CD4-positive, alpha-beta T cell treated with Interleukin-17A for 1 hour (primary cell): ENCODE results near the gene GRIK3.

Experiments
- DNase-seq: peaks from one replicate; pipeline ENCODE4 v3.0.0-alpha.2; 2020

GRIK3 gene

GRCh38 chr1:37010011-37010410, 24.3 kb downstream of the GRIK3 start:
- DNase-seq, result no peak

GRCh38 chr1:37009521-37009920, 24.8 kb downstream of the GRIK3 start:
- DNase-seq, result no peak

- DNase-seq, result no peak
These were observed 28.0 kb downstream of the GRIK3 start for GRCh38 chr1:37006132-37006868.

DNA sequence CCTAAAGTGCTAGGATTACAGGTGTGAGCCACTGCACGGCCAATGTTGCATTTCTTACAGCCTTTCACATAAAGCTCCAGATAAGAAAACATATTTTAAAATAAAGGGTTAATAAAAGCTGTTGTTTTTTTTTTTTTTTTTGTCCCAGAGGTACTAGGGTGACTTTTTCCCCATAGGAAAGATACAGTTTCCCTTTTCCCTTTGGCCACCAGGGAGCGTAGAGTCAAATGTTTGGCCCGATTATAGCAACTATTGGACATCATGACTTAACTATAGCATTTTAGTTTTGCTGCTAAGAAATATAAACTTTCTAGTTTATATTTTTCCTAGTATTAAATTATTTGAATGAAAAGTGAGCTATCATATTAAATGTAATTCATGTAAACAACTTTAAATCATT, 31.4 kb downstream of the GRIK3 start:
- no peak for DNase-seq

DNA sequence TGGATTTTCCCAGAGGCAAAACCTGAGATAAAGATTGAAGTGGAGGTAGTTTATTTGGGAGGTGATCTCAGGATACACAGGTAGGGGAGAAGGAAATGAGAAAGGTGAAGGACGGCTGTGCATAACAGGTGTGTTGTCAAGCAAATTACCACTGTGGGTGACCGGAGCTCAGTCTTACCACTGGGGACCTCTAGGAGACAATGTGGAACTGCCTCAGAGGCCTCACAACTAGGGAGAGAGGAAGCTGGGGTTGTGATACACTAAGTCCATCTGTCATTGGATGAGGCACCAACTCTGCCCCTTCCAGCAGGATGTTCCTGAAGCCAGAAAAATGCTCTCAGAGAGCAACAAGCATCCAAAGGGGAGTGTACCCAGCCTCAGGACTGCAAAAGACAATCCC, 32.6 kb downstream of the GRIK3 start:
- no peak for DNase-seq

- DNase-seq, result no peak
These were observed 38.2 kb downstream of the GRIK3 start for GRCh38 chr1:36996106-36996505.

GRCh38 chr1:36994868-36995267, 39.4 kb downstream of the GRIK3 start:
- DNase-seq, result no peak

- DNase-seq, result no peak
These were observed 40.0 kb downstream of the GRIK3 start for GRCh38 chr1:36994294-36994693.

DNA sequence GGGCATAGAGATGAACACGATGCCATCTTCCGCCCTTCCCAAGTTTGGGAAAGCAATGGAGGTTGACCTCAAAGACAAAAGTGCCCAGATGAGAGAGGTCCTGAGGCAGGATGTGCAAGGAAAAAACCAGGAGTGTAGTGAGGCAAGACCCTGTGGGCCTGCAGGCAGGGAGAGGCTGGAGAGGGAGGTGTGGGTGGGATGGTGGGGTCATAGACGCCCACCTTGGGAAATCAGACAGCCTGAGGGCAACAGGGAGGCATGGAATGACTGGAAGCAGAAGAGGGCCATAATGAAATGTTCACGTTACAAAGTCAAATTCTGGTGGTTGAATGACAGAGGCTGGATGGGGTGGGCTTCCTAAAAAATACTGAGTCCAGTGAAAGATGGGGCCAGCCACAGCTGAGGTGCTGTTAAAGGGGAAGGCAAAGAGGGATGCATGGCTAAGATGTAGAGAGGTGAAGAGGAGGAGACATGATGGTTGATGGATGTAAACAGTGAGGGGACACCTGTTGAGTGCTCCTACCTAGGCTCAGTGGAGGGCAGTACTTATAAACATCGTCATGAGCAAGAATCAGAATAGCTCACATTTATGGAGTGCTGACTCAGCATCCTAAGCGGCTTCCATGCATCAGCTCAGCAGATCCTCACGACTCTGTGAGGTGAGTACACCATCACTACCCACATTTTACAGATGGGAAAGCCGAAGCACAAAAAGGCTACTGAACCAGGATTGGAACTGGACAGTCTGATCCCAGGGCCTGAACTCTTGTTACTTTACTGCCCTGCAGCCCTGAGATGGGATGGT, 42.0 kb downstream of the GRIK3 start:
- no peak for DNase-seq

DNA sequence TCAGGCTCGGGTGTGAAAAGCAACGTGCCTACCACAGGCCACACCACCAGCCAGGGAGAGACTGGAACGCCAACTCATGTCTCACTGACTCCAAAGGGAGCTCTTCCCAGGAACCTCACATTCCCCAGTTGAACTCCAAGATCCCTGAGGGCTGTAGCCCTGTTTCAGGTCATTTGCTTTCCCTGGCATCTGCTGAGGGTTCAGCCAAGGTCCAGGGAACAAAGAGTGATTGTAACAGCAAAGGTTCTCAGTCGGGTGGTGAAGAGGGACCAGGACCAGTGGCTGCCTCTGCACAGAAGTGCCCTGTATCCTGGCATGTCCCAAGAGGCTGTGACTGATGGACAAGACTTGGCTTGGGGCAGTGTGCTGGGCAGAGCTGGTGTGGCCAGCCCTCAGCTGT, 42.8 kb downstream of the GRIK3 start:
- no peak for DNase-seq

- DNase-seq, result no peak
These were observed 43.4 kb downstream of the GRIK3 start for GRCh38 chr1:36990928-36991327.

GRCh38 chr1:36989241-36989640, 45.1 kb downstream of the GRIK3 start:
- DNase-seq, result no peak

DNA sequence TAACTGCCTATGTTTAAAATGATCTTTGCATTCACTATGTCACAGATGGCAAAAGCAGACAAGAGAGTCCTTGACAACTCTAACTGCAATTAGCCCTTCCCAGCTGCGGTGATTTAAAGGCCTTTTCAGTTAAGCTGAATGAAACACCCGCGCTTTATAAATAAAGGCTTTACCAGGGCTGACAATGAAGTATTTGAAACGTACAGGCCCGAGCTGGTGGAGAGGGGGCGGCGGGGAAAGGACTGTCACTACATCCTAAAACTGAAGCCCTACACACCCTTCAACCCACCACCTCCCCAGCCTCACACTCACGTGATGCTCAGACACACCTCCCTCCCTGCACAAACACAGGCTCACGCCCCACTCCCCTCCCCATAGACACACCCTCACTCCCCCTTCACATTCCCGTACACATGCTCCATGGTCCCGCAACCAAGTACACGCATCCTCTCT, 45.5 kb downstream of the GRIK3 start:
- no peak for DNase-seq

- no peak for DNase-seq
These were observed 46.0 kb downstream of the GRIK3 start for GRCh38 chr1:36988321-36988720.

DNA sequence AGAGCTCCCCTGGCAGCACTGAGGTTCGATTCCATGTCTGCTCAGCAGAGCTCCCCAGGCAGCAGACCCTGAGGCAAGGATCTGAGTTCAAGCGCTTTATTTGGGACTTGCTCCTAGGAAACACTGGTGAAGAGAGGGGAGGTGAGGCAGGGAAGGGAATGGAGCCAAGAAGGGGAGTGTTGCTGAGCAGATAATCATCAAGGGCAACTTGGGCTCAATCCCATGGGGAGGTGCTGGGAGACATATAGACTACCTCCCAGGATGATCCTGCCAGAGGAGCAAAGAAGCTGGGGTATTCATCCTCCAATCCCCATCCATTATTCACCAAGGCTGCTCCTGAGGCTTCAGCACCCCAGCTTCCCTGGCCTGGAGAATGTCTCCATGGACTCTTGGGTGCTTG, 47.0 kb downstream of the GRIK3 start:
- DNase-seq, result no peak

- DNase-seq, result no peak
These were observed 47.9 kb downstream of the GRIK3 start for GRCh38 chr1:36986241-36986985.

DNA sequence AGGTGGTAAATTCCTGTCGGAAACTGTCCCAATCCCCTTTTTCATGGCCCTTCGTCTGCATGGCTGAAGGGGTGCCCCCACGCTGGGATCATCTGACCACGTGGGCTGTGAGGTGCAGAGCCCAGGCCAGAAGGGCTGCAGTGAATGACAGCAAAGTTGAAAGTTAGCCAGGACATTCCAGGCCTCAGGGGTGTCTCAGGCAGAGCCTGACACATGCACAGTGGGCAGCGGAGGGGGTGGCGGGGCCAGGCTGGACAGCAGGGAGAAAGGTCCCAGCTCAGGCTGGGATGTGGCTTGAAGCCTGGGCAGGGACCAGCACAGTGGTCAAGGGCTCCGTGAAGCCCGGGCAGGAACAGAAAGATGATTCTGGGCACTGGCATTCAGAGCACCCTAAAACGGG, 49.6 kb downstream of the GRIK3 start:
- DNase-seq, result no peak

- DNase-seq, result no peak
These were observed 50.3 kb downstream of the GRIK3 start for GRCh38 chr1:36984026-36984425.

GRCh38 chr1:36982709-36983108, 51.6 kb downstream of the GRIK3 start:
- DNase-seq, result no peak

GRCh38 chr1:36981771-36982622, 52.3 kb downstream of the GRIK3 start:
- DNase-seq, result no peak

GRCh38 chr1:36981126-36981525, 53.2 kb downstream of the GRIK3 start:
- DNase-seq, result no peak

- no peak for DNase-seq
These were observed 56.4 kb downstream of the GRIK3 start for GRCh38 chr1:36977731-36978406.
